Spleen (tissue), 7 donors: ENCODE measurements around the gene SCNM1.

Experiments
- CTCF ChIP-seq, 11 experiments: fragments of 200-600 bp in 7 of 11; fragments of 450-650 bp in 4 of 11; sonication (generic) in 4 of 11; IDR thresholded peaks in 8 of 11; conservative IDR thresholded peaks in 3 of 11; 1 replicate in 7 of 11; 2 replicates in 4 of 11; pipeline versions ENCODE4 v1.4.0 to v1.8.0; 2016 to 2021; ENCODE audit warnings: antibody characterized with exemption in 11 of 11, inconsistent platforms in 4 of 11, mild to moderate bottlenecking in 1 of 11
- POLR2AphosphoS5 ChIP-seq, 3 donors: sonication (generic); formaldehyde crosslinking; IDR thresholded peaks; one replicate each; pipeline ENCODE4 v1.5.1; 2017; ENCODE audit warnings: antibody characterized with exemption in 3 of 3
- donor health status: DM: no; HTN: no; CAD: no; lungs with moderate emphysema.
- donor health status: DM: no; HTN: no; CAD: no.
- donor health status: DM: no; HTN: no; CAD: no.

- no peak for TF ChIP-seq CTCF (IDR thresholded peaks at IDR 0.05 in 8 of 11, conservative IDR thresholded peaks at IDR 0.05 in 3 of 11)
- TF ChIP-seq POLR2AphosphoS5 (IDR thresholded peaks at IDR 0.05) = no peak
Observed at GRCh38 chr1:151159373-151159772, 6.6 kb upstream of the SCNM1 start.
